Measurements from ENCODE around the gene ARSJ.
"Not testable (repeated sequence)": the region's sequence is repeated elsewhere in the genome, so short reads cannot be mapped to it uniquely, and the experiment has no call there.

Gene ARSJ

DNA sequence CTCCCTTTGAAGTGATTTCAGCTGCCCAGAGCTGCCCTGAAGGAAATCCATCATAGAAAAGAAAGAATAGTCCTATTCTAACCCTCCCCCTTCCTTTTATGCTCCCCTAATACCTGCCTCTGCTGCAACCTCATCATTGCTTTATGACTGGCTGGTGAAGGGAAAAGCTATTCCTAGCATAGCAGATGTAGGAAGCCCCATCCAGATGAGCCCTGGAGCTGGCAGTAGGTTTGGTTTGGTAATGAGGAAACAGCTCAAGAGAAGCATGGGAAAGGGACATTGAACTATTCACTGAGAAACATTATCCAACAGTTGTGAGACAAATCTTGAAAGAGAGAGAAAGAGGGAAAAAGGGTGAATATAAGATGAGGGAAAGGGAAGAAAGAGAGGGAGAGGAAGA, 29.2 kb downstream of the ARSJ start:
- FAIRE-seq (no peak), DNase-seq (ENCODE audit: insufficient read length, low spot score) (no peak)
- TF ChIP-seq CTCF (IDR thresholded peaks at IDR 0.05; ENCODE audit: insufficient read depth, missing control alignments) = no peak

- DNase-seq (ENCODE audit: insufficient read length, low spot score) = no peak
- no peak for TF ChIP-seq CTCF (IDR thresholded peaks at IDR 0.05; ENCODE audit: insufficient read depth, missing control alignments)
- no peak for FAIRE-seq
Measured at GRCh38 chr4:113947484-113947883, 32.0 kb downstream of the ARSJ start.

GRCh38 chr4:113945906-113946305, 33.5 kb downstream of the ARSJ start:
- TF ChIP-seq CTCF (IDR thresholded peaks at IDR 0.05; ENCODE audit: insufficient read depth, missing control alignments) = no peak
- FAIRE-seq (no peak), DNase-seq (ENCODE audit: insufficient read length, low spot score) (no peak)

GRCh38 chr4:113943863-113944262, 35.6 kb downstream of the ARSJ start:
- FAIRE-seq = no peak

GRCh38 chr4:113943085-113943484, 36.4 kb downstream of the ARSJ start:
- DNase-seq (ENCODE audit: insufficient read length, low spot score) (no peak), FAIRE-seq (no peak)
- TF ChIP-seq CTCF (IDR thresholded peaks at IDR 0.05; ENCODE audit: insufficient read depth, missing control alignments) = no peak

More at GRCh38 chr4:113943863-113944262, 35.6 kb downstream of the ARSJ start:
- TF ChIP-seq CTCF (IDR thresholded peaks at IDR 0.05; ENCODE audit: insufficient read depth, missing control alignments) = no peak
- no peak for DNase-seq (ENCODE audit: insufficient read length, low spot score)

- DNase-seq (ENCODE audit: insufficient read length, low spot score) (no peak), FAIRE-seq (no peak)
- no peak for TF ChIP-seq CTCF (IDR thresholded peaks at IDR 0.05; ENCODE audit: insufficient read depth, missing control alignments)
Measured at GRCh38 chr4:113941836-113942235, 37.6 kb downstream of the ARSJ start.

GRCh38 chr4:113940103-113940502, 39.3 kb downstream of the ARSJ start:
- FAIRE-seq; DNase-seq (ENCODE audit: insufficient read length, low spot score): not testable (repeated sequence)

DNA sequence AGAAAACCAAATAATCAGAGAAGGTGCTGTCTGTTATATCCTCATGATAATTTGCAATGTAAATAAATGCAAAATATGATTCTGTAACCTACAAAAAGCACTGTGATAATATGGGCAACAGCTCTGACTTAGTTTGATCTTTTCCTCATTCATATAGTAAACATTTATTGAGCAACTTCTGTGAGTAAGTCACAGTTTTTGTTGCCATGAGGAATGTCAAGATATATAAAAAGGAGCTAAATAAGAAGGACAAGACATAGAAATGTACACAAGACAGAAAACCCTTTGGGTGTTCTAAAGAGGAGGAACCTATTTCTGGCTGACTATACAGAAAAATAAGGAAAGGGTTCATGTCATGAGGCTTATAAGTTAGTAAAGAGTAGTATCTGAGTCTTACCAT, 44.3 kb downstream of the ARSJ start:
- TF ChIP-seq CTCF (IDR thresholded peaks at IDR 0.05; ENCODE audit: insufficient read depth, missing control alignments) = no peak
- FAIRE-seq = no peak

GRCh38 chr4:113924706-113925105, 54.7 kb downstream of the ARSJ start:
- FAIRE-seq; DNase-seq (ENCODE audit: insufficient read length, low spot score): not testable (repeated sequence)

More for the DNA sequence above, 44.3 kb downstream of the ARSJ start:
- no peak for DNase-seq (ENCODE audit: insufficient read length, low spot score)
